GM18861 (cell line): ENCODE measurements around the gene CRISPLD2.
"Not testable (repeated sequence)": the region's sequence is repeated elsewhere in the genome, so short reads cannot be mapped to it uniquely, and the experiment has no call there.

ENCODE experiments used
- ATAC-seq: cut with Tn5 transposase; IDR thresholded peaks from one replicate; pipeline ENCODE4 v1.9.1; 2021; ENCODE audit not compliant: unreplicated experiment

CRISPLD2 gene

DNA sequence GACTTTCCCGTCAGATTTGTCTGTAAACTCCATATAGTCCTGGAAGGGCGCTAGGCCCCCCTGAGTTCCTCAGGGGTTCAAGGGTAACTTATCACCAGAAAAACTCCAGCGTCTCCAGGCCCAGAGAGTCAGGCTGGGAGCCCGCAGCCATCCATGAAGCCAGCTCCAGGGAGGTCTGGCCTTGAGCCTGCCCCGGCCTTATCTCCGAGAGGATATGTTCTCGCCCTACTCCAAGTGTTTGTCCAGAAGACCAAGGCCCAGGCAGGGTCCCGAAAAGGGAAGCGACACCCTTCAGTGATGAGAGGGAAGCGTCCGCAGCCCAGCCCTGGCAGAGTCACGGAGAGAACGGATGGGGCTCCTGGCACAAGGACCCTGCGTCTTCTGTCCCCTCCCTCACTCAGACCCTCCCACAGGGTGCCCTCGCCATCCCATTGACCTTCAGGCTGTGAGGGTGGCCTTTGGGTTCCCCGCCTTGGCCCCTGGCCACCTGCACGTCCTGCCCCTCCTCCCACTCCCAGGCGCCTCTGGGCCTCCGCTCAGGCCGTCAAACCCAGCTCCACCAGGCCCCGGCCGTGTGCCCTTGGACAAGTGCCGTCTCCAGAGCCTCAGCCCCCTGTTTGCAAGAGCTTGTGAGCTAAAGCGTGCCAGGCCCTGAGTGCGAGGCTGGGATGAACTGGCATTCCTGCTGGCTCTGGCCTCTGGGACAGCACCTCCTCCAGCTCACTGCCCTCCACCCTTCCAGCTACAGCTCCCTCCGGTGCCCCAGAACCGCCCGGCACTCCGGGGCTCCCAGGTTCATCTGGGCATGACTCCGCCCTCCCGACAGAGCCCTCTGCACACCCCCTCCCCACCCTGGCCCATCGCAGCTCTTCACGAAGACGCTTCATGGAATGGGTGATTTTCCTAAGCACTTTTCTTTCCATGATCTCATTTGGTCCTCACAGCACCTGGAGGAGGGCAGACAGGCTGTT is 108.1 kb downstream of the CRISPLD2 start:
- ATAC-seq = no peak

DNA sequence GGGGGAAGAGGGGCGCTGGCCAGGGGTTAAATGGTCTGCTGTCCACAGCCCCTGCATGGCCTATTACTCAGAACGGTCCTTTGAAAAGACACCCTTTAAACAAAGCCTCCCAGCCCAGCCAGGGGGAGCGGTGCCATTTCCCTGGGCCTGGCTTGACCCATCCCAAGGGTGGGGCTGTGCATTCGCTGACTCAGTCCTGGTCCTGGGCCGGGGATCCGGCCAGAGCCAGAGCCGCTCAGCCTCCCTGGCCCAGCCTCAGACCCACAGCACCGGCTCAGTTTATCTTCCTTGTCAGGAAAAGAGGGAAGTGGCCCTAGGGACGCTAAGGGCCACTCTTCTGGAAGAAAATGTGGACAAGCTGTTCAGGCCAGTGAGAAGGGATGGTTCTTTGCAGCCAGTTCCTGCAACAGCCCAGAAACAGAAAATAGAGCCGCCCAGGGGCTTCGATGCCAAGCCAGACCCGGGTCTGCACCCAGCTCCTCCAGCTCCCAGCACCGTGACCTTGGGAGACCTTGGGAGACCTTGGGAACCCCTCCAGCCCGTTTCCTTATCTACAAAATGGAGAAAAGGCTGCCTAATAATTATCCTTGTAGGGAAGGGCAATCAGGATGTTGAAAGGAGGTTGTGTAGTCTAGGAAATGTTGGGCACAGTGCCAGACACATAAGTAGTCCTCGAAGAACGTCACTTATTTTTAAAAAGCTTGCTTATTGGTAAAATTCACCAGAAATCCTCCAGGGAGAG is 109.1 kb downstream of the CRISPLD2 start:
- ATAC-seq = no peak

DNA sequence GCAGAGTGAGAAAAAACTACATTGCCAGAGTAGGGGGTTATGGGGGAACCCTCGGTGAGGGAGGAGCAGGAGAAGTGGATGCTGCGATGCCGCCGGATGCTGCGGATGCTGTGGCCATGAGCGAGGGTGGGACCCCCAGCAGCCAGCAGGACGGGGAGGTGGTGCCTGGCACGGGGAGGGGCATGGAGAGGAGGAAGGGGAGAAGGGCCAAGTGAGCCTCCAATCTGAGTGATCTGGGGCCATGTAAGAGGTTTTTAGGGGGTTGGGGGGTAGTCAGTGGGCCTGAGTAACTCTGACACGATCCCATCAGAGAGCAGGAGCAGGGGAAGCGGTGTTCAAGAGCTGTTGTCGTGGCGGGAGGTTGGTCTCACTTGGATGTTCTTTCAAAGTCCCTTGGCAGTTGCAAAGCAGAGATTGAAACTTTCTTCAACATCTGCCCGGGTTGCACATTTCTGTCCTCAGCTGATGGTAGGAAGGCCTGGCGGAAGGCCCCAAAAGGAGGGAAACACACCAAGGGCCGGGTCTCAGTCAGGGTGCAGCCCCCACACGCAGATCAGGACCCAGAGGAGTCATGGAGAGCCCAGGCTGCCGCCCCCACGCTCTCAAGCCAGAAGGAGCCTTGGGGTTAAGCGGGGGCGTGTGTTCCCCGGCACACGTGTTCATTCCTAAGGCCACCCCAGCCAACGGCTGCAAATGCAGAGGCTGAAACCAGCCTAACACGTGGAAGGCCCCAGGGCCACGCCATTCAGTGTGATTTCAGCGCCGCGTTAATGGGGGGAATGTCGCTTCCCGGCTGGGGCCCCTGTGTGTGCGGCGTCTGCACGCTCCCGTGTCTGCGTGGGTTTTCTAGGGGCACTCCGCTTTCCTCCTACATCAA is 109.9 kb downstream of the CRISPLD2 start:
- no peak for ATAC-seq

DNA sequence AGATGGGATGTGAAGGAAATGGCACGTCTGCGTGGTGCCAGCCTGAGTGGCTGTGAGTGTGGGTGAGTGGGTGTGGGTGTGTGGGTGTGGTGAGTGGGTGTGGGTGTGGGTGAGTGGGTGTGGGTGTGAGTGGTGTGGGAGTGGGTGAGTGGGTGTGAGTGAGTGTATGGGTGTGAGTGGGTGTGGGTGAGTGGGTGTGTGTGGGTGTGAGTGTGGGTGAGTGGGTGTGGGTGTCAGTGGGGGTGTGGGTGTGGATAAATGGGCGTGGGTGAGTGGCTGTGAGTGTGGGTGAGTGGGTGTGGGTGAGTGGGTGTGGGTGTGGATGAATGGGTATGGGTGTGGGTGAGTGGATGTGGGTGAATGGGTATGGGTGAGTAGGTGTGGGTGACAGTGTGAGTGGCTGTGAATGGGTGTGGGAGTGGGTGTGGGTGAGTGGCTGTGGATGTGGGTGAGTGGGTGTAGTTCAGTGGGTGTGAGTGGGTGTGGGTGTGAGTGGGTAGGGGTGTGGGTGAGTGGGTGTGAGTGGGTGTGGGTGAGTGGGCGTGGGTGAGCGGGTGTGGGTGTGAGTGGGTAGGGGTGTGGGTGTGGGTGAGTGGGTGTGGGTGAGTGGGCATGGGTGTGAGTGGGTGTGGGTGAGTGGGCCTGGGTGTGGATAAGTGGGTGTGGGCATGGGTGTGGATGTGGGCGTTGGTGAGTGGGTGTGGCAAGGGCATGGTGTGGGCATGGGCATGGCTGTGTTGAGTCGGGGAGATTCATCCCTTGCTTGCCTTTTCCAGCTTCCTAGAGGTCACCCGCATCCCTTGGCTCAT is 110.7 kb downstream of the CRISPLD2 start:
- ATAC-seq = no peak

DNA sequence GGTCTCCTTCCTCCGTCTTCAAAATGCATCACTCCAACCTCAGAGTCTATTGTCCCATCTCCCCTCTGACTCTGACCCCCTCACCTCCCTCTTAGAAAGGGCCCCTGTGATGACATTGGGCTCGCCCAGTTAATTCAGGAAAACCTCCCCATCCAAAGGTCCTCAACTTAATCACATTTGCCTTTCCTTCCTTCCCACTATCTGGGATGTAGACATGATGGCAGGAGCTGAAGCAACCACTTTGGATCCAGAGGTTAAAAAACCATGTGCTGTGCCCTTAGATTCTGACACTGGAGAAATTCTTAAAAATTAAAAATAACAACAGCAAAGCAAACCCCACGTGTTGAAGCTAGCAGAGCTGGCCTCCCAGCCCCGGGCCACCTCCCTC is 111.3 kb downstream of the CRISPLD2 start:
- no peak for ATAC-seq

DNA sequence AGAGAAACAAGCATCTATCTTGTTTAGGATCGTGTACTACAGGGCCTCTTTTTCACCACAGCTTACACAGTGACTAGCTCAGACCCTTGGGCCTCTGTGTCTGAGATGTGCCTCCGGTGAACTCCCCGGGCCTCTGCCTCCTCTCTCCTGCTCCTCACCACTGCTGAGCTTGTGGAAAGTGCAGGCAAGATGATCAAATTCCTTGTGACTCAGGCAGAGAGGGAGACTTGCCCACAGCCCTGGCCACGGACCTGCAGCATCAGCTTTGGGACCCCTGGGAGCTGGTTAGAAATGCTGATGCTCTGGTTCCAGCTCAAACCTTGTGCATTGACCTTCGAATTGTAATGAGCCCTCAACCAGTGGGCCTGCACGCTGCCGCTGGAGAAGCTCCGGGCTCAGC is 111.7 kb downstream of the CRISPLD2 start:
- no peak for ATAC-seq

DNA sequence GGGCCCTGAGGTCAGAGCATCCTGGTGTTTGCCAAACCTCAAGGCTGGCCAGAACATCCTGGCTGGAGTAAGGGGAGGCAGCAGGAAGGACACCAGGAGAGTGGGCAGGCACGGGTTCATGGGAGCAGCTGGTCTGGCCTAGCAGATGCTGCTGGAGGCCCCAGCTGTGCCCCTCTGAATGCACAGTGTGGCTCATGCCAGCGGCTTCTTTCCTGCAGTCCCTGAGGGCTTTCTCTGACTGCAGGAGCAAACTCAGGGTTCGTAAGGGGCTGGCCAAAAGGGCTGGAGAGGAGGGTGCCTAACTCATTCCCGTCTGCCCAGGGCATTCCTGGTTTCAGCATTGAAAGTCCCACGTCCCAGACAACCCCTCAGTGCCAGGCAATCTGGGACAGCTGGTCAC is 112.9 kb downstream of the CRISPLD2 start:
- ATAC-seq = no peak

DNA sequence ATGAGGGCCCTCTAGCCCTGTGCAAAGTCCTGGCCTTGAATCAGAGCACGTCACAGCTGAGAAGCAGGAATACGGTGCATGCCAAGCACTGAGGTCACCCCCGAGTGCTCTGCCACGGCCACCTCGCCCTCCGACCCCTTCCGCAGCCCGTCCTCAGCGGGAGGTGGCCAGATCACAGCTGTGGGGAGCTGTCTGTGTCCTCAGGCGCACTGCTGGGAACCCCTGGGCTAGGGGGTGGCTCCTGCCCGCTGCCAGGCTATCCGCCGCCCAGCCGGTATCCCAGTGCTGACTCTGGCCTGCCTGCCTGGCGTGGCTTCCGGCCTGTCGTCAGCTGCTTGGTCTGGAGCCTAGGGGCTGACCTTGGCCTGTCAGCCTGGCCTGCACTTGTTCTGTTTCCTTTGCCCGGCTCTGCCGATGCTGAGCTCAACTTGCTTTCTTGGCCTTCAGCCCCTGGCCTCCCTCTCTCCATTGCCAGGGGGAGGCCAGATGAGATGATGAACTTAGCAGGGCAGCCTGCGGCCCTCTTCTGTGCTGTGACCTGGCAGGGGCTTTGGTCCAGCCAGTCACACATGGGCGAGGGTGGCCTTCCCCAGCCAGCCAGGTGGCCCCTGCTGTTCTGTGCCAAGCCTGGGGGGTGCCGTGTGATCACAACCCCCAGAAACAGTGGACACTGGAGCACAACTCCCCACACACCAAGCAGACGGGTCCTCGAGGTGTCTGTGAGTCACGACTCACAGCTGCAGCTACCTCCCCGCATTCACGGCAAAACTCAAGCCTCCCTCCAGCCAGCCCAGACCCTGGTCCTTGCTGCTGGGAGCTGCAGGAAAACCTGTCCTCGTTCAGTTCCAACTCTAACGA is 114.2 kb downstream of the CRISPLD2 start:
- no peak for ATAC-seq

DNA sequence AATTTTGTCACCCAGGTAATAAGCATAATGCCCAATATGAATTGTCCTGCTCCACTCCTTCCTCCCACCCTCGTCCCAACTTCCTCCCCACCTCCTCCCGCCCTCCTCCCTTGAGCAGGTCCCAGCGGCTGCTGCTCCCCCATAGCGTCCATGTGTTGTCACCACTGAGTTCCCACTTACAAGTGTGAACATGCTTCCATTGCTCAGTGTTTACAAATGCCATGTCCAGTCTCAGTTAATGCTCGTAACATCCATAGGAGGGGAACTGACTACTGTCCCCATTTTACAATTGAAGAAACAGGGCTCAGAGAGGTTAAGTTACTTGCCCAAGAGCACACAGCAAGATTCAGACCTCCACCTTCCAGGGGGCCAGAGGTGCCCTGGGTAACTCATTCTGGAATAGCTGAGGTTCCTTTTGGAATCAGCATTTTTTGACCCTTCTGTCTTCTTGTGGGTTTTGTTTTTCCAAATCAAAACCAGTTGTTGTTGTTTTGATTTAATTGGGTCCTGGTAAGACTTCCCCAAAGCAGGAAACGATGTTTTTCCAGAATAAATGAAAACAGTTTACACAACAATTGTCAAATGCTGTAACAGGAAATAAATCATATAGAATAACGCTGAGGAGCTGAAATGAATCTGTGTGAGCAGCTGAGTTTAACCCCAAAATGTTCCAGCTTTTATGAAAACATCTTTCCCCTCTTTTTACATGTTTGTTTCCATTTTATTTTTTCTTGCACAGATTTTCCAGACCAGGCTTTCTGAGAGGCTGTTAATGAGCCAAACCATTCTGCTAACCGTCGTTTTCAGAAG is 117.6 kb downstream of the CRISPLD2 start:
- no peak for ATAC-seq

DNA sequence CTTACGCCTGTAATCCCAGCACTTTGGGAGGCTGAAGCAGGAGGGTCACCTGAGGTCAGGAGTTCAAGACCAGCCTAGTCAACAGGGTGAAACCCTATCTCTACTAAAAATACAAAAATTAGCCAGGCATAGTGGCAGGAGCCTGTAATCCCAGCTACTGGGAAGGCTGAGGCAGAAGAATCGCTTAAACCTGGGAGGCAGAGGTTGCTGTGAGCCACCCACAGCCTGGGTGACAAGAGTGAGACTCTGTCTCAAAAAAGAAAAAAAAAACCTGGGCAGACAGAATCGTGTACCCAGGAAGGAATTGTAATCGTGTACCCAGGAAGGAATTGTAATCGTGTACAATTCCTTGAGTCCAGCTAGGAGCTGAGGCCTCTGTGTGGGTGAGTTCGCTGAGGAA is 118.8 kb downstream of the CRISPLD2 start:
- not testable (repeated sequence) for ATAC-seq

DNA sequence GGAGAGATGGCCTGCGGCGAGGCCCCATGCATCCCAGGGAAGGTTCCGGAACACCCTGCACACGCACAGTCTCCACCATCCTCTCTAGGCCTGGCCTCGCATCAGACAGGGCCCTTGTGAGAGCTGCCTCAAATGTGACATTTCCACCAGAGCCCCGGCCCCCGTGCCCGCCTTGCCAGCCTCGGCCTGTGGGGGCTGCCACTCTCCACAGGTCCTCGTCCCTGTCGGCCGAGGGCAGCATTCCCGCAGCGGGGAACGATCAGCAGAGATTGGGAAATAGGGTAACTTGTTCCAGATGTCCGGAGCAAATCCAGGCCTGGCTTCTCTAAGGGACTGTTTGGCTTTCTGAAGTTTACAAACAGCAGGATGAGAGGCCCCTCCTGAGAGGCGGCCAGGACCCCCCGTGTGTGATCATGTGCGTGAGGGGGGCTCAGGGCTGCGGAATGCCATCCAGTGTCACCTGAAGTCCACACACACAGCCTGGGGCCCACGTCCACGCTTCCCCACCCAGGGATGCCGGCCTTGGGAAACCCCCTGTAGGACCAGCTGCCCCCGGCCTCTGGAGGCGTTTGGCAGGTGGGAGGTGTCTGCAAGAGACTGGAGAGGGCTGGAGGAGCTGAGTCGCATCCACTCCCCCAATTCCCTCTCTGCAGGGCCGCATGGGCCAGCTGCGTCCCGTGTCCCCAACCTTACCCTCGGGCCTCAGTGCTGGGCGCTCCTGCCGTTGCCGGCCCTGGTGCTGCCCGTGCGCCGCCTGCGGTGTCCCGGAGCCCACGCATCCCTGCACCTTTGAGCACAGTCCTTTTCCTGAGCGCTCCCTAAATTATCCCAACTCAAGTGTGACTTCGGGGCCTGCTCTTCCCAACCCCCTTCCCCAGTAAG is 121.1 kb downstream of the CRISPLD2 start:
- ATAC-seq = no peak

DNA sequence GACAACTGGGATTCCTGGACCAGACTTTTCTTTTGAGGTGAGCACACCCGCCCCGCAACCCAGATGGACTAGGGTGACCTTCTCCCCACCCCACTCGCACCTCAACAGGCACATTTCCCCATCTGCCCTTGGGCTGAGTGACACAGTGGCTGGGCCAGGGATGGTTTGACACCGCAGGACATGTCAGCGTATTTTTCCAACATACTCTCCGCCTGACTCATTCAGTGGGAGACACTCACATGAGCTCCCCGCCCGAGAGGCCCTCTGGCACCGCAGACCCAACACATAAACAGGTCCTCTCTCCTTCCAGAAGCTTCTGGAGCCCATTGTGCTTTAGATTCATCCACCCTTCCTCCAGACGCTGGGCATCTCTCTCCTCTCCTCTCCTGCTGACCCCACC is 122.1 kb downstream of the CRISPLD2 start:
- no peak for ATAC-seq

DNA sequence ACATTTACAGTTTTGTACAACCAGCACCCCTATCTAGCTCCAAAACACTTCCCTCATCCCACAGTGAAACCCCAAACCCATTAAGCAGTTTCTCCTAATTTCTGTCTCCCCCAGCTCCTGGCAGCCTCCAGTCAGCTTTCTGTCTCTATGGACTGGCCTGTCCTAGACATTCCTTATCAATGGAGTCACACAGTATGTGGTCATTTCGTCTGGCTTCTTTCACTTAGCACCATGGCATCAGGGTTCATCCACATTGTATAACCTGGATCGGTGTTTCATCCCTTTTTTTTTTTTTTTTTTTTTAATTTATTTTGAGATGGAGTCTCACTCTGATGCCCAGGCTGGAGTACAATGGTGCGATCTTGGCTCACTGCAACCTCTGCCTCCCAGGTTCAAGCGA is 123.0 kb downstream of the CRISPLD2 start:
- no peak for ATAC-seq

DNA sequence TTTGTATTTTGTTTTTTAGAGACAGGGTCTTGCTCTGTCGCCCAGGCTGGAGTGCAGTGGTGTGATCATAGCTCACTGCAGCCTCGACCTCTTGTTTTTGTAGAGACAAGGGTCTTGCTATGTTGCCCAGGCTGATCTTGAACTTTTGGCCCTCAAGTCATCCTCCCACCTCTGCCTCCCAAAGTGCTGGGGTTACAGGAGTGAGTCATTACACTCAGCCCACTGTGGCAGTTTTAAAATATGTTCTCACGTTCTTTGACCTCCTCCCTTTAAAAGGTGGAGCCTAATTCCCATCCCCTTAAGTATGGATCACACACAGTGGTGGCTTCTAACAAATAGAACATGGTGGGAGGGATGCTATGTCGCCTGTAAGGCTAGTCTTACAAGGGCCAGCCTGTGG is 123.8 kb downstream of the CRISPLD2 start:
- ATAC-seq = no peak

DNA sequence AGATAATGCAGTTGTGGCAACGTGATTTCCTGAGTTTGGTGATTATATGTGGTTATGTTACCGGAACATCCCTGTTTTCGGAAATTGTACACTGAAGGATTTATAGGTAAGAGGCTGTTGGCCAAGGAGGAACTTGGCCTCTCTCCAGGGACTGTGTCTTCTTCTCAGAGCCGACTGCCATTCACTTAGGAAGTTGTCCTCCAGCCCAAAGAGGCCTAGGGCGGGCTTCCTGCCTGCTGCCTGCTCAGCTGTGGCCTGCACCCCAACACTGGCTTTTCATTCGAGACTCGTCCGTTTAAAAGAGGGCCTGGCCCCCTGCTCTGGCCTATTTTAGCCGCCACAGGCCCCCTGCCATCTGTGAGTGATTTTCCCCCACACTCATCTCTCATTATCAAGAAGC is 127.2 kb downstream of the CRISPLD2 start:
- no peak for ATAC-seq

DNA sequence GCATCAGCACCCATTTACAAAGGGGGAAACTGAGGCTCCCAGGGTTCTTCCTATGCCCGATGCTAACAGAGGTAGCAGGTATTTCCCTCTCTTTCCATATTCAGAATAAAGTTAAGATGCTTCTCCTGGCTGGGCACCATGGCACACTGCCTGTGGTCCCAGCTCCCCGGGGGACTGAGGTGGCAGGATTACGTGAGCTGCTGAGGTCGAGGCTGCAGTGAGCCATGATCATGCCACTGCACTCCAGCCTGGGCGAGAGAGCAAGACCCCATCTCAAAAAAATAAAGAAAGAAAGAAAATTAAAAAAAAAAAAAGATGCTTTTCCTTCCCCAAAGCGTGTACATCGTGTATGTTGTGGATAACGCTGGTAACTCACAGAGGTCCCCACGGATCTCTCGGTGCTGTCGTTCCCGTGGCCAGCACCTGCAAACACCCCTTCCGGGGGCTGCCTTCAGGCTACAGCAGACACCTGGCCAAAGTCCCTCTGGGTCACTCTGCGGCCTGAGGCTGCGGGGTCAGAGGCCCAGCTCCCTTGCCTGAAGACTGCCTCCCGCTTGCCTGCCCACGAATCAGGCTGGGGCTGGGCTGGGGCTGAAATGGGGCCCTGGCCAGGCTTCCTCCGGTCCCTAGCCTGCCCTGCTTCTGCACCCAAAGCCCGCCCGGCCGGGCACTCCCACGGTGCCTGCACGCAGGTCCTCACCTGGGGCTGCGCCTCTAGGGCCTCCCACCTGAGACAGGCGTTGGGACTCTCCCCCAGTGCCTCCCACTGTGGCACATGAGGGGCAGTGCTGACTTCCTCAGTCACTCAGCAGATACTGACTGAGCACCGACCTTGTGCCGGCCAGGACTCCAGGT is 128.4 kb downstream of the CRISPLD2 start:
- ATAC-seq = no peak
